CD4-positive, alpha-beta T cell treated with Interleukin-2 at 100 ng/mL for 4 hours (primary cell): ENCODE results near the gene APOBEC3H.
A peak's percentile ranks its signal among the peaks of the same experiment; 100 is the strongest.
"Not testable (repeated sequence)": the region's sequence is repeated elsewhere in the genome, so short reads cannot be mapped to it uniquely, and the experiment has no call there.

ENCODE experiments used
- DNase-seq: peaks from one replicate; pipeline ENCODE4 v3.0.0-alpha.2; 2020; ENCODE audit warnings: low spot score

Gene APOBEC3H

GRCh38 chr22:39097098-39098020 is at the start of gene APOBEC3H:
TSS of gene APOBEC3H (plus strand) at chr22:39097244. CDS start at chr22:39100279, 3,035 bp downstream.
- DNase-seq: peak; percentile 56

GRCh38 chr22:39049486-39049885 is 47.6 kb upstream of the APOBEC3H start:
- DNase-seq: not testable (repeated sequence)

- not testable (repeated sequence) for DNase-seq
Measured at GRCh38 chr22:39051844-39052495, 45.1 kb upstream of the APOBEC3H start.

- DNase-seq: no peak
Measured at GRCh38 chr22:39055658-39056057, 41.4 kb upstream of the APOBEC3H start.

GRCh38 chr22:39061290-39061689 is 35.8 kb upstream of the APOBEC3H start:
- not testable (repeated sequence) for DNase-seq

DNA sequence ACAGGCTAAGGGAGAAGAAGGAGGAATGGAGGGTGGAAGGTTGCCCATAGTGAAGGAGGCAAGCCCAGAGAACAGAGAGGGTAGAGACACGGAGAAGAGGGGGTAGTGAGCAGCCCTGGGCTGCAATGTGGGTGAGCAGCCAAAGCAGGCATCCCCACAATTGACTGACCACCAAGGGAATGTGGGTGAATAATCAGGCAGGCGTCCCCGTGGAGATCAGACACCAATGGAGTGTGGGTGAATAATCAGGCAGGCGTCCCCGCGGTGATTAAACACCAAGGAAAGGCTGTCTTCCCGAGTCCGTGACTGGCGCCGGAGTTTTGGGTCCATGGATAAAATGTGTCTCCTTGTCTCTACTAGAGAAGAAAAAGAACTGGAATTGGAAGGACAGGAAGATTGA is 35.1 kb upstream of the APOBEC3H start:
- not testable (repeated sequence) for DNase-seq

GRCh38 chr22:39063904-39064303 is 33.1 kb upstream of the APOBEC3H start:
- not testable (repeated sequence) for DNase-seq

GRCh38 chr22:39066442-39067276 is 30.4 kb upstream of the APOBEC3H start:
- DNase-seq: not testable (repeated sequence)

- no peak for DNase-seq
Measured at GRCh38 chr22:39068033-39068785, 28.8 kb upstream of the APOBEC3H start.

DNA sequence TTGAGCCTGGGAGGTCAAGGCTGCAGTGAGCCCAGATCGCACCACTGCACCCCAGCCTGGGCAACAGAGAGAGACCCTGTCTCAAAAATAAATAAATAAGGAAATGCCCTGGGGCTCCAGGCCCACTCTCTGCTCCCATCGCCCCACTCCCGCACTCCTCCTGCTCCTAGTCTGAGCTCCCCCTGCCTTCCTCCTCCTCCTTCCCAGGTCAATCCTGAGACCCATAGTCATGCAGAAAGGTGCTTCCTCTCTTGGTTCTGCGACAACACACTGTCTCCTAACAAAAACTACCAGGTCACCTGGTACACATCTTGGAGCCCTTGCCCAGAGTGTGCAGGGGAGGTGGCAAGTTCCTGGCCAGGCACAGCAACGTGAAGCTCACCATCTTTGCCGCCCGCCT is 26.9 kb upstream of the APOBEC3H start:
- no peak for DNase-seq

DNA sequence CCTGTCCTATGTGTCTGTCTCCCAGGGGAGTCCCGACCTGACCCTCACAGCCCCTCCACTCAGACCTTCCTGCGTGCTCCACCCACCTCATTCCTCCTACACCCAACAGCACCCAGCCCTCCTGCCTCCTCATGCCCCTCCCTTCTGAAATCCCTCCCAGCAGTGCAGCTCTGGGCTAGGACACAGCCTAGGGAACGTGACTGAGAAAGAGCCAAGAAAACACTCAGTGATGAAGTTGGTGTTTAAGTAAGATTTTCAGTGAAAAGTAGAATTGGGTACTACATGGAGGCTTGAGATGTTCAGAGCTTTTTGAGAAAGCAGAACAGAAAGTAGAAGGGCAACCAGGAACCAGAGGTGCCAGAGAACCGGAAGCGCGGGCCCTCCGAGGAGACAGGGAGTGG is 24.5 kb upstream of the APOBEC3H start:
- DNase-seq: not testable (repeated sequence)

DNA sequence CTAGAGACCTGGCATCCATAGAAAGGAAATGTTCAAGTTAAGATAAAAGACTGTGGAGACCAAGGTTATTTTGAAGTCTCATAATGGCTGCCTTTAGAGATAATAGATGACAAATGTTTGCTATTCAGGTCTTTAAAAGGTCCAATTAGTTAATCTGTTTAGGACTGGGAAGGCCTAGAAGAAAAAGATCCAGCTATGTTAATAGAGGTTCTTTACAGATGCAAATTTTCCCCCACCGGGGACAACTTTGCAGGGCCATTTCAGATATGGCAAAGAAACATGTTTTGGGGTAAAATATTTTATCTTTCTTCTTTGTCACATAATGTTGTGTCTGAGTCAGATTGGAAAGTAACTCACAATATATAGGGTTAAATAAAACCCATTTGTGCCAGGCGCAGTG is 23.1 kb upstream of the APOBEC3H start:
- no peak for DNase-seq

DNA sequence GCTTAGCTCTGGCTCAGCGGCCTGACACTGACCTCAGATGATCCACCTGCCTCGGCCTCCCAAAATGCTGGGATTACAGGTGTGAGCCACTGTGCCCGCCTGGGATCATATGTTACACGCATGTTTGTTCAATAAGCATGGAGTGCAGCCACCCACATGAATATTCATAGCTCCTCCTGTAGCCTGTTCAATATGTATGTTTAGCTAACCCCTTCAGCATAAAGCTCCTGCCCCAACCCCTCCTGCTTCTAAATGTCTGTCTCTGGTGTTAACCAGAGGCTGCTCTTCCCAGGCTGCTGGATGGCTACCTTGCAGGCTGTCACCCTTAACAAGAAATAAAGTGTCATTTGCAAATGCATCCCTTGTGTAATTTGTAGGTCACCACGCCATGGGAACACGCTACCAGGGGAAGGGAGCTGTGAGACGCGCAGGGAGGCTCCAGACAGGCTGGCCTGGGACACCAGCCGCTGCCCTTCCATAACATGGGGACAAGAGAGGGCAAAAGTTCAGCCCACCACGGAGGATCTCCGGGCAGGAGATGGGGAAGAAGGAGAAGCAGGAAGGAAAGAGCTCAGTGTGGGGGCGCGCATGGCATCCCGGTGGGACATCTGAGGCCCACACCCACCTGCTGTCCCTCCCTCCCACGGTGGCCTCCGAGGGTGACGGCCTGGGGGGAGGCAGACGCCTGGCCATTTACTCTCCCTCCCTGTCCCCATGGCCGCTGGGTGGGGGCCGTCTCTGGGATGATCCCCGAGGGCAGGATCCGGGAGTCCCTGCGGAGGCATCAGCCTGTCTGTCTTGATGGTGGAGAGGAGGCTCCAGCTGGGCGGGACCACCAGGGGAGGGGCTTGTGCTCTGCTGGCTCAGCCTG is 20.7 kb upstream of the APOBEC3H start:
- not testable (repeated sequence) for DNase-seq

DNA sequence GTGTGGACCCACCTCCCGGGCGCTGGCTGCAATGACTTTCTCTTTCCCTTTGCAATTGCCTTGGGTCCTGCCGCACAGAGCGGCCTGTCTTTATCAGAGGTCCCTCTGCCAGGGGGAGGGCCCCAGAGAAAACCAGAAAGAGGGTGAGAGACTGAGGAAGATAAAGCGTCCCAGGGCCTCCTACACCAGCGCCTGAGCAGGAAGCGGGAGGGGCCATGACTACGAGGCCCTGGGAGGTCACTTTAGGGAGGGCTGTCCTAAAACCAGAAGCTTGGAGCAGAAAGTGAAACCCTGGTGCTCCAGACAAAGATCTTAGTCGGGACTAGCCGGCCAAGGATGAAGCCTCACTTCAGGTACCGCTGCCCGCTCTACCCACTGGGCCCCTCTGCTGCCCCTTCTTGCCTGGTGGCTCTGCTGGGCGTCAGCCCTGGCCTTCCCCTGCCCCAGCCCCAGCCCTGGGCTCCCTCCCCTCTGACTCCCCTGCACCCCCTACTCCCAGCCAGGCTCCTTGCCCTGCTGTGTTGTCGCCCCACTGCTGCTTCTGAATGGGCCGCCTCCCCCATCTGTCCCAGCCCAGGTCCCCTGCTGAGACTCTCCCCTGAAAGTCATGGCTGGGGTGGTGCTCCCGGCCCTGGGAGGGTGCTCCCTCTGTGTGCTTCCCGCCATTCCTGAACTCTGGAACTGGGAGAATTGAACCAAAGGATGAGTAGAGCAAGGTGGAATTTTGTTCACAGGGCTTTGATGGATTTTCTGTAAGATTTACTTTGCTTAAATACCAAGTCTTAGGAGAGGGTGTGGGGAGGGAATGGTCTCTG is 19.8 kb upstream of the APOBEC3H start, which contains the start of gene APOBEC3G:
TSS of gene APOBEC3G (plus strand) at position 250 of the 815 bp plus-strand sequence. CDS start at position 337, 87 bp downstream.
- DNase-seq: peak; percentile 80

DNA sequence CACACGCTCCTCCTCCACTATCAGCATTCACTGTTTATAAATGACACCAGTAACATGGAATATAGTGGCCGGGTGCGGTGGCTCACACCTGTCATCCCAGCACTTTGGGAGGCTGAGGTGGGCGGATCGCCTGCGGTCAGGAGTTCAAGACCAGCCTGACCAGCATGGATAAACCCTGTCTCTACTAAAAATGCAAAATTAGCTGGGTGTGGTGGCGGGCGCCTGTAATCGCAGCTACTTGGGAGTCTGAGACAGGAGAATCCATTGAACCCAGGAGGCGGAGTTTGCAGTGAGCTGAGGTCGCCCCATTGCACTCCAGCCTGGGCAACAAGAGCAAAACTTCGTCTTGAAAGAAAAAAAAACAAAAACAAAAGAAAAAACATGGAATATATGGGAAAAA is 19.1 kb upstream of the APOBEC3H start:
- DNase-seq: peak; percentile 26

DNA sequence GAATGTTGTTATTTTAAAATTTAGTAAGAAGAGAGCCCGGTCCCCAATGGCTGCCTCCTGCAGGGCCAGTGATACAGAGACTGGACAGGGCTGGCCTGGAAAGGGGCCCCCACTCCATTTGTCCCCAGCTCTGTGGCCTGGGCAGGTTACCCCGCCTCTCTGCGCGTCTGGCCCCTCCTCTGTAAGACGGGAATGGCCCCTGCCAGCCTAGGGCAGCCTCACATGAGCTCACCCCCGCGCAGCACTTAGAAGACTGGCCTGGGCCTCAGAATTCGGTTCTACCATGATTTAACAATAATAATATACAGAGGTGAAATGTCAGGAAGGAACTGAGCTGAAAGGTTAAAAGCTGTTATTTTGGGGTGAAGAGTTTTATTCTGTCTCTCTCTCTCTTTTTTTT is 18.7 kb upstream of the APOBEC3H start:
- peak; percentile 60 for DNase-seq

- DNase-seq: not testable (repeated sequence)
Measured at GRCh38 chr22:39079054-39079637, 17.9 kb upstream of the APOBEC3H start.

- peak; percentile 64 for DNase-seq
Measured at GRCh38 chr22:39080052-39080762, 16.8 kb upstream of the APOBEC3H start.
